Activated naive CD4-positive, alpha-beta T cell treated with anti-CD3 and anti-CD28 coated beads for 36 hours (primary cell): ENCODE measurements around the gene RND3. TPM values are rescaled to one million over a fixed set of nuclear protein-coding genes. Genes with fewer than 3 reads are reported as not detected.
A peak's percentile ranks its signal among the peaks of the same experiment; 100 is the strongest.

Source experiments
- CTCF ChIA-PET: fragments of 350-600 bp; sonication (Branson Sonifier 250); formaldehyde crosslinking; loops from one replicate; lab custom pipeline; 2021; ENCODE audit warnings: antibody characterized with exemption; lab: Charles Lee
- DNase-seq: peaks from one replicate; pipeline ENCODE4 v3.0.0-alpha.2; 2020
- H3K27ac Mint-ChIP-seq: one replicate; pipeline ENCODE4 v1.8.0; 2021; ENCODE audit warnings: mild to moderate bottlenecking, mixed read lengths
- H3K27me3 Mint-ChIP-seq: one replicate; pipeline ENCODE4 v1.8.0; 2021; ENCODE audit warnings: low read depth, mixed read lengths
- H3K36me3 Mint-ChIP-seq: one replicate; pipeline ENCODE4 v1.8.0; 2021; ENCODE audit warnings: low read depth, mixed read lengths
- H3K4me1 Mint-ChIP-seq: one replicate; pipeline ENCODE4 v1.8.0; 2021; ENCODE audit warnings: low read depth, mixed read lengths
- H3K4me3 Mint-ChIP-seq: one replicate; pipeline ENCODE4 v1.8.0; 2021; ENCODE audit warnings: mild to moderate bottlenecking, moderate library complexity, mixed read lengths
- H3K9me3 Mint-ChIP-seq: one replicate; pipeline ENCODE4 v1.8.0; 2021; ENCODE audit warnings: mixed read lengths
- intact Hi-C: fragments of 100-400 bp; cut with micrococcal nuclease; formaldehyde crosslinking; loops from one replicate; pipeline ENCODE4 v1.15.1; 2023
- total RNA-seq, 2 experiments: library from RNA; stranded (reverse); gene quantifications; one replicate each; pipeline ENCODE4 v1.2.3, GENCODE V29; 2021

The RND3 gene, protein sequence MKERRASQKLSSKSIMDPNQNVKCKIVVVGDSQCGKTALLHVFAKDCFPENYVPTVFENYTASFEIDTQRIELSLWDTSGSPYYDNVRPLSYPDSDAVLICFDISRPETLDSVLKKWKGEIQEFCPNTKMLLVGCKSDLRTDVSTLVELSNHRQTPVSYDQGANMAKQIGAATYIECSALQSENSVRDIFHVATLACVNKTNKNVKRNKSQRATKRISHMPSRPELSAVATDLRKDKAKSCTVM
- total RNA-seq, result not detected

GRCh38 chr2:150487537-150488429 lies at the start of gene RND3:
Gene RND3, minus strand, starts transcription at chr2:150487667. Its CDS starts 250 bp downstream, at chr2:150487417.
- CTCF ChIA-PET, result no interaction called here
- Mint-ChIP-seq H3K27ac (no peak within 1 kb of the TSS), H3K36me3 (no peaks in the 10 kb centered on the region), H3K27me3 (peaks cover 66% of the 10 kb centered on the region), H3K4me3 (peak within 1 kb of the TSS; percentile 26), H3K4me1 (peaks cover 12% of the 10 kb centered on the region), H3K9me3 (no peaks in the 10 kb centered on the region)
- intact Hi-C loops, result loop anchor here (1.0 to 5.0 kb wide), 2 partner anchors 565 to 890 kb away; no protein-coding TSS in a partner anchor
- peak; percentile 77 for DNase-seq

GRCh38 chr2:150535176-150535575 lies 47.7 kb upstream of the RND3 start:
- Mint-ChIP-seq H3K4me1 (no peaks in the 10 kb centered on the region), H3K4me3 (no peak overlapping the region), H3K27ac (no peak overlapping the region), H3K36me3 (no peaks in the 10 kb centered on the region), H3K9me3 (peaks cover 4% of the 10 kb centered on the region), H3K27me3 (no peaks in the 10 kb centered on the region)
- intact Hi-C loops, result no loop called here
- DNase-seq, result no peak
- CTCF ChIA-PET, result no interaction called here

DNA sequence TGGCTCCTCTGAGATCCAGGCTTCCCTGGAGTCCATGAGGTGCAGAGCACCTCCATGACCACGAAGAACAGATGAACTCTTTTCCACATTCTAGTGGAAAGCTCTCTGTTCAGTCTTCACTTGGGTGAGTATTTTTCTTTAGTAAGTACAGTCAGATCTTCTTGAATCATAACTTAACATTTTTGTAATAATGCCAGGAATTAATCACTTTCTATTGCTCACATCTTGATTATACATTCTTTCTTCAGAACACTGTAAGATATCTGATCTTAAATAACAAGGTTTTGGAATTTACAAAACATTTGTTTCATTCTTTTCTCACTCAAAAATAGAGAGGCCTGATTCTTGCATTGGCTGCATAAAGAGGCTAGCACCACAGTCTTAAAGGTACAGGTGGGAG lies 45.4 kb upstream of the RND3 start:
- no peak for DNase-seq

GRCh38 chr2:150532020-150532419 lies 44.6 kb upstream of the RND3 start:
- Mint-ChIP-seq H3K27ac (no peak overlapping the region), H3K36me3 (no peaks in the 10 kb centered on the region), H3K9me3 (peaks cover 4% of the 10 kb centered on the region), H3K27me3 (no peaks in the 10 kb centered on the region), H3K4me1 (no peaks in the 10 kb centered on the region), H3K4me3 (no peak overlapping the region)
- CTCF ChIA-PET, result no interaction called here
- intact Hi-C loops, result no loop called here
- no peak for DNase-seq

More for the DNA sequence above, 45.4 kb upstream of the RND3 start:
- Mint-ChIP-seq H3K9me3 (peaks cover 4% of the 10 kb centered on the region), H3K4me3 (no peak overlapping the region), H3K4me1 (no peaks in the 10 kb centered on the region), H3K27ac (no peak overlapping the region), H3K27me3 (no peaks in the 10 kb centered on the region), H3K36me3 (no peaks in the 10 kb centered on the region)
- CTCF ChIA-PET, result no interaction called here
- intact Hi-C loops, result no loop called here

GRCh38 chr2:150531591-150531990 lies 44.1 kb upstream of the RND3 start:
- no peak overlapping the region for H3K4me3 Mint-ChIP-seq
- peaks cover 4% of the 10 kb centered on the region for H3K9me3 Mint-ChIP-seq
- CTCF ChIA-PET, result no interaction called here
- intact Hi-C loops, result no loop called here
- no peak overlapping the region for H3K27ac Mint-ChIP-seq
- H3K27me3 Mint-ChIP-seq, result no peaks in the 10 kb centered on the region
- DNase-seq, result no peak
- no peaks in the 10 kb centered on the region for H3K36me3 Mint-ChIP-seq
- no peaks in the 10 kb centered on the region for H3K4me1 Mint-ChIP-seq

DNA sequence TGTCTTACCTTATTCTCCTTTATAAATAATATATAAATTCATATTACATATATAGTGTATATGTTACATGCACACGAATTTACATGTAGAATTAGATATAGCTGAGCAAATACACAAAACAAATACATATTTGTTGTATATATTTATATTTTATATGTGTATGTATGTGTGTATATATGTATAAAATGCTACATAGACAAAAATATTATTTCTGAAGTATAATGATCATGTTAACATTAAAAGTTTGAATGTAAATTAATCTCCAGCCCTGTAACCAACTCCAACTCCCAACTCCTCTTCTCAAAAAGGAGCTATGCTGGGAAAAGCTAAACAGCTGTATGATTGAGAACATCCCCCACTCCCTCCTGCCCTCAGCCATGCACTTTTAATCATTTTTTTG lies 42.7 kb upstream of the RND3 start:
- H3K27ac Mint-ChIP-seq, result no peak overlapping the region
- intact Hi-C loops, result no loop called here
- CTCF ChIA-PET, result interaction anchor here (0.6 kb wide), 1 partner anchor 884 kb away, joined by 4 read pairs; no protein-coding TSS in a partner anchor
- H3K4me1 Mint-ChIP-seq, result no peaks in the 10 kb centered on the region
- H3K9me3 Mint-ChIP-seq, result no peaks in the 10 kb centered on the region
- H3K4me3 Mint-ChIP-seq, result no peak overlapping the region
- no peaks in the 10 kb centered on the region for H3K36me3 Mint-ChIP-seq
- no peak for DNase-seq
- H3K27me3 Mint-ChIP-seq, result no peaks in the 10 kb centered on the region

- DNase-seq, result no peak
- Mint-ChIP-seq H3K4me1 (no peaks in the 10 kb centered on the region), H3K27ac (no peak overlapping the region), H3K36me3 (no peaks in the 10 kb centered on the region), H3K9me3 (no peaks in the 10 kb centered on the region), H3K4me3 (no peak overlapping the region), H3K27me3 (peaks cover under 1% of the 10 kb centered on the region)
- intact Hi-C loops, result no loop called here
- CTCF ChIA-PET, result no interaction called here
These were observed 41.7 kb upstream of the RND3 start for GRCh38 chr2:150528861-150529801.

DNA sequence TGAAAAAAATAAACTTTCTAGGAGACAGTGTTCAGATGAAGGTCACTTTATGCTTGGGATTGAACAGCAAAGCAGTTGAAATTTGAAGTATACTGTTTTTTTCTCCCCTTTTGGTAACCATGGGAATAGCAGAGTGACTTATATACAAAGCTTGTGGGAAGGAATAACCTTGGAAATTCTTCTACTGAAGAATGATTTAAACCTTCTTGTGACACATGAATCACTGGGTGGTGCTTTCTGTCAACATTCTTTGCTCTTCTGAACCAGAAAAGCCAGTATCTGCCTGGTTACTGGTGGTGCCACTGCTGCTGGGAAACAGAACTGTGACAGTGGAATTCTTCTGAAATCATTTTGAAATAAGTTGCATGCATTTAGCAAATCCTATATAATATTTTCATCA lies 39.4 kb upstream of the RND3 start:
- CTCF ChIA-PET, result no interaction called here
- H3K27ac Mint-ChIP-seq, result no peak overlapping the region

GRCh38 chr2:150526006-150526405 lies 38.5 kb upstream of the RND3 start:
- intact Hi-C loops, result no loop called here
- H3K4me1 Mint-ChIP-seq, result no peaks in the 10 kb centered on the region
- no peak overlapping the region for H3K27ac Mint-ChIP-seq
- H3K9me3 Mint-ChIP-seq, result no peaks in the 10 kb centered on the region
- DNase-seq, result no peak
- no peak overlapping the region for H3K4me3 Mint-ChIP-seq
- CTCF ChIA-PET, result interaction anchor here (0.6 kb wide), 1 partner anchor 585 kb away, joined by 3 read pairs; no protein-coding TSS in a partner anchor
- no peaks in the 10 kb centered on the region for H3K36me3 Mint-ChIP-seq
- peaks cover 3% of the 10 kb centered on the region for H3K27me3 Mint-ChIP-seq

More for the DNA sequence above, 39.4 kb upstream of the RND3 start:
- intact Hi-C loops, result no loop called here
- DNase-seq, result no peak
- Mint-ChIP-seq H3K36me3 (no peaks in the 10 kb centered on the region), H3K4me3 (no peak overlapping the region), H3K9me3 (no peaks in the 10 kb centered on the region), H3K27me3 (peaks cover 3% of the 10 kb centered on the region), H3K4me1 (no peaks in the 10 kb centered on the region)

- Mint-ChIP-seq H3K36me3 (no peaks in the 10 kb centered on the region), H3K9me3 (no peaks in the 10 kb centered on the region), H3K27me3 (peaks cover 3% of the 10 kb centered on the region), H3K4me3 (no peak overlapping the region), H3K27ac (no peak overlapping the region), H3K4me1 (no peaks in the 10 kb centered on the region)
- intact Hi-C loops, result no loop called here
- CTCF ChIA-PET, result no interaction called here
- no peak for DNase-seq
These were observed 34.8 kb upstream of the RND3 start for GRCh38 chr2:150522269-150522668.

DNA sequence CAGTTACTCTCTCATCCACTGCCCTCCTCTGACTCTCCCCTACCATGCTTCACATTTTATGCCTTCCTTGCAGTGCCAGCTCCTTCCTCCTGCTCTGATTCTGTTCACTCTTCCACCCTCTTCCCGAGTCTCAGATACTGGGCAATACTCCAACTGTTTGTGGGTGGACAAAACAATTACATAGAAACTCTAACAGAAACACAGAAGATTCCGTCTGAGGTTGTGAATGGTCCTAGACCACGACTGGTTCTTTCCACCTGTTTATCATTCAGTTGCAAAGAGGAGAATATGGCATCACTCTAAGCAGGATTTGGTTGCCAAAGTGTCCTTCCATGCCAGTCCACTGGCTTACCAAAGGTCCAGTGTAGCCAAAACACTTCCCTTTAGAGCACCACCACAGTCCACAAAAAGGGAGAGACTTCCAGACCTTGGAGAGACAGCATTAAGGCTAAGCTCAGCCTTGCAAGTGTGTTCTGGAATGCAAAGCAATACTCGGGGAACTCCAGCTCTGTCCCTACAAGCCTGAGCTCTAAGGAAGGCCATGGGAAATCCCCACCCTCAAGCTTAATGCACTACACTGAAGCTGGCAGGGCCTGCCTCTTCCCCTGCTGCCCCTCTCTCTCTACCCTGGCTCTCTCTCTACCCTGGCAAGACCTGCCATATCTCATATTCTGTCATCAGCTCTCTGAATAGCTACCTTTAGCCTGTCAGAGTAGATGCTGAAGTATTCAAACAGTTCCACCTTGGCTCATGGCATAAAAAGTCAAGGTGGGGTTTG lies 33.6 kb upstream of the RND3 start:
- no peak overlapping the region for H3K27ac Mint-ChIP-seq
- H3K36me3 Mint-ChIP-seq, result no peaks in the 10 kb centered on the region
- H3K9me3 Mint-ChIP-seq, result no peaks in the 10 kb centered on the region
- H3K27me3 Mint-ChIP-seq, result peaks cover 3% of the 10 kb centered on the region
- intact Hi-C loops, result no loop called here
- no peak for DNase-seq
- no peak overlapping the region for H3K4me3 Mint-ChIP-seq
- no peaks in the 10 kb centered on the region for H3K4me1 Mint-ChIP-seq
- CTCF ChIA-PET, result no interaction called here
